ENCODE results near the gene MAGI2.

MAGI2 gene

DNA sequence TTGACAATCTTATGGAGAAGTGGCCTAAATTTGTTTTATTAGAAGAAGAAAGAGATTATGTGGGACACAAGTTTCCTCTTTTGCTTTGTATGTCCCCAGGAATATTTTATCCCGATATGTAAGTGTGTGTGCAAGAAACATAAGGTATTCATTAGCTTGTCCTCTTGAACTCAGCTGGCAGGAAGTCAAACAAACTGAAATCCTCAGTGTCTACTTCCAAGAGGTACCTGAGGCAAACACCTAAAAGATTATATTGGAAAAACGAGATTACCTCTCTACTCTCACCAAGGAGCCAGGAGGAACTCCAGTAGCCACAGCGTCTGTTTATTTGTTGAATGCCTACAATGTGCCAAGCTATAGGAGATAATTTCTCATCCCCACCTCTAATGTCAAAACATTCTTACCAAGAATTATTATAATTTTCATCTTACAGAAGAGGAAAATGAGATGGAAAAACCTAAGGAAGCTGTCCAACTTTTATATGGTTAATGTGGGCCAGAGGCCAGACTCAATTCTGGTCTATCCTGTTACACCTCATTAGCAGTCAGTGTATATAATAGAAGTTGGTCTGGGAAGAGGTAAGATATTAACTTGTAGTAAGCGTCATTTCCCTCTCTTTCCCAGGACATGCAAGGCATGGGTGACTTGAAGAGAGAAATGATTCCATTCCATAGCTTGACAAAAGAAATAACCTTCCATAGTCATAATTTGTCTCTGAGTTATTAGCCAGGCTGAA lies 692.7 kb downstream of the MAGI2 start:
- Mint-ChIP-seq H3K27ac (no peak overlapping the region), H3K4me3 (no peak overlapping the region)
- ATAC-seq (replicated peaks), result no peak

GRCh38 chr7:78752554-78752953 lies 700.9 kb downstream of the MAGI2 start:
- H3K4me1 Mint-ChIP-seq, result no peaks in the 10 kb centered on the region
- no peak for DNase-seq
- H3K4me3 Mint-ChIP-seq, result no peak overlapping the region
- ATAC-seq (replicated peaks), result no peak
- H3K36me3 Mint-ChIP-seq, result no peaks in the 10 kb centered on the region
- no peaks in the 10 kb centered on the region for H3K27me3 Mint-ChIP-seq
- no peak overlapping the region for H3K27ac Mint-ChIP-seq
- peaks cover 0 to 3% of the 10 kb centered on the region in 2 donors for H3K9me3 Mint-ChIP-seq

More for the DNA sequence above, 692.7 kb downstream of the MAGI2 start:
- DNase-seq, result no peak
- no peaks in the 10 kb centered on the region for H3K4me1 Mint-ChIP-seq
- no peaks in the 10 kb centered on the region for H3K27me3 Mint-ChIP-seq
- no peaks in the 10 kb centered on the region for H3K36me3 Mint-ChIP-seq
- no peaks in the 10 kb centered on the region for H3K9me3 Mint-ChIP-seq

DNA sequence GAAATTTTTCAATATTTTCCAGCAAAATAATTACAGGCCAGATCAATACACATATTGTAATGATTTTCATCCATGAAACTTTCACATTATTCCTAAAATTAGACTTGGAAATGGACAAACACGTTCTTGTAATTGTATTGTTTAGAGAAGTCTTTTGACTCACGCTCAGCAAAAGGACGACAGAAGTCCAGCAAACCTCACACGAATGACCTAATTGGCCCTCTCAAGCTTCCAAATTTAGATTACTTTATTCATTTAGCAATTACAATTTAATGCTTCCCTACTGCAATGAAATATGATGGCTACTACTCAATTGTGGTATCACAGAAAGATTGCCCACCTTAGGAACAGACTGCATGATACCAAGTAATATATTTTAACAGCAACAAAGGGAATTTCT lies 702.2 kb downstream of the MAGI2 start:
- Mint-ChIP-seq H3K27ac (no peak overlapping the region), H3K4me3 (no peak overlapping the region), H3K27me3 (no peaks in the 10 kb centered on the region), H3K9me3 (peaks cover 0 to 3% of the 10 kb centered on the region in 2 donors), H3K4me1 (no peaks in the 10 kb centered on the region), H3K36me3 (no peaks in the 10 kb centered on the region)
- DNase-seq, result no peak
- ATAC-seq (replicated peaks), result no peak

DNA sequence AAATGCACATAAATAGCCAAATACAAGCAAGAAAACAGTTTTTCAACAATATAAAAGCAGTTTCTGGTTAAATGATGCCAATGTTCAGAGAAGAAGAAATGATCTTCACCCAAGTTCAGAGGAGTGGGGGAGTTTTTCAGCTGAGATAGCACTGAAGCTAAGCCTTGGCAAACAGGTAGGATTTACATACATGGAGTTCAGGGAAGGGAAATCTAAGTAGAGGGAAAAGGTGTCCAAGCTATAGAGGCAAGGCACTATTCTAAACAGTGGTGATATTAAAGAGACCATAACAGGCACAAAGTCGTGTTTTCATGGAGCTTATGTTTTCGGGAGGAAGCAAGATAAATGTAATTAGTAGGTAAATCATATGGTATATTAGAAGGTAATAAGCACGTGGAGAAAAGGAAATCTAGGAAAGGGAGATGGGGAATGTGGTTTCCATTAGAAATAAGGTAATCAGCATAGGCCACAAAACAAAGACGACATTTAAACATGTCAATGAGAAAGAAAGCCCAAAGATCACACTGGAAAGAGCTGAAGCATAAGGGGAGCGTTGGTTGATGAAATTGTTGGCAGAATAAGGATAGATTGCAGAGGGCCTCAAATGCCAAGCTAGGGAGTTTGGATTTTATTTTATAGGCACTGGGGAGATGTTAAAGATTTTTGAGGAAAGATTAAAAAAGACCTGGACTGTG lies 704.3 kb downstream of the MAGI2 start:
- Mint-ChIP-seq H3K4me3 (no peak overlapping the region), H3K27ac (no peak overlapping the region), H3K9me3 (peaks cover 0 to 5% of the 10 kb centered on the region in 2 donors), H3K27me3 (no peaks in the 10 kb centered on the region), H3K4me1 (no peaks in the 10 kb centered on the region), H3K36me3 (no peaks in the 10 kb centered on the region)
- no peak for ATAC-seq (replicated peaks)
- no peak for DNase-seq

DNA sequence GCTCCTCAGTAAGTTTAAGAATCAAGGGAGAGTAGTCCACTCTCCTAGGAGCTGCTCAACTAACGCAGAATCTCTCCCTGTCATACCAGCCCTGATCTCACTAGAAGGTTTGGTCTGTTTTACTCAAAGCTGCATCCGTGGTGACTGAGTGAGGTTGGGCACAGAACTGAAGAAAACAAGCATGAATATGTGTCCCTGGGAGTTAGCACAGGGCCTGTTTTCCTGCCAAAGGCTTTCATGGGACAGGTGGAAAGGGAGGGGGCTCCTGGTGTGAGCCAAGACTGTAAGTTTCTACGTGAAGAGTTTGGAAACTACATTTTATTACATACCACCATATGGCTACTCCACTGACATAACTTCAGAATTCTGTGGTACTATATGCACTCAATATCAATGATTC lies 705.9 kb downstream of the MAGI2 start:
- ATAC-seq (replicated peaks) (no peak), DNase-seq (no peak)
- no peaks in the 10 kb centered on the region for H3K27me3 Mint-ChIP-seq
- H3K27ac Mint-ChIP-seq, result no peak overlapping the region
- peaks cover 0 to 4% of the 10 kb centered on the region in 2 donors for H3K9me3 Mint-ChIP-seq
- no peaks in the 10 kb centered on the region for H3K4me1 Mint-ChIP-seq
- H3K36me3 Mint-ChIP-seq, result no peaks in the 10 kb centered on the region
- no peak overlapping the region for H3K4me3 Mint-ChIP-seq

GRCh38 chr7:78746301-78746700 lies 707.2 kb downstream of the MAGI2 start:
- DNase-seq, result no peak
- ATAC-seq (replicated peaks), result no peak
- Mint-ChIP-seq H3K9me3 (peaks cover 0 to 4% of the 10 kb centered on the region in 2 donors), H3K4me3 (no peak overlapping the region), H3K36me3 (no peaks in the 10 kb centered on the region), H3K27me3 (no peaks in the 10 kb centered on the region), H3K27ac (no peak overlapping the region), H3K4me1 (no peaks in the 10 kb centered on the region)

DNA sequence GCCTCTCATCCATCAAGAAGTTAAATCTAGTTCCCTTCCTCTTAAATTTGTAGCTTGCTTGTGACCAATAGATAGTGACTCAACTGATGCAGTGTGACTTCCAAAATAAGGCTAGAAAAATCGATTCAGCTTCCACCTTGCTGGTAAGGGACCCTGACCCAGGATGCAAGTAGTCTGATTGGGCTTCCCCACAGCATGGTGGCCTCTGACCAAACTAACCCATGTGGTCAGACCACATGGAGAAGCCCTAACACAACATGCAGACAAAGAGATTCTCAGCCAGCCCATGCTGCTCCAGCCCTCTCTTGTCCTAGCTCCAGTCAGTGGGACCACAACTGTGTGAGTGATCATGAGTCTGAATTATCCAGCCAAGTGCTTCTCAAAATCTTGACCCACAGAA lies 710.8 kb downstream of the MAGI2 start:
- H3K9me3 Mint-ChIP-seq, result peaks cover 0 to 4% of the 10 kb centered on the region in 2 donors
- DNase-seq, result no peak
- H3K4me1 Mint-ChIP-seq, result no peaks in the 10 kb centered on the region
- no peaks in the 10 kb centered on the region for H3K36me3 Mint-ChIP-seq
- H3K27me3 Mint-ChIP-seq, result no peaks in the 10 kb centered on the region
- H3K27ac Mint-ChIP-seq, result no peak overlapping the region
- no peak for ATAC-seq (replicated peaks)
- H3K4me3 Mint-ChIP-seq, result no peak overlapping the region

GRCh38 chr7:78736548-78736947 lies 716.9 kb downstream of the MAGI2 start:
- Mint-ChIP-seq H3K4me1 (no peaks in the 10 kb centered on the region), H3K36me3 (no peaks in the 10 kb centered on the region), H3K27me3 (no peaks in the 10 kb centered on the region), H3K9me3 (peaks cover 0 to 3% of the 10 kb centered on the region in 2 donors), H3K27ac (no peak overlapping the region), H3K4me3 (no peak overlapping the region)
- no peak for ATAC-seq (replicated peaks)
- no peak for DNase-seq

DNA sequence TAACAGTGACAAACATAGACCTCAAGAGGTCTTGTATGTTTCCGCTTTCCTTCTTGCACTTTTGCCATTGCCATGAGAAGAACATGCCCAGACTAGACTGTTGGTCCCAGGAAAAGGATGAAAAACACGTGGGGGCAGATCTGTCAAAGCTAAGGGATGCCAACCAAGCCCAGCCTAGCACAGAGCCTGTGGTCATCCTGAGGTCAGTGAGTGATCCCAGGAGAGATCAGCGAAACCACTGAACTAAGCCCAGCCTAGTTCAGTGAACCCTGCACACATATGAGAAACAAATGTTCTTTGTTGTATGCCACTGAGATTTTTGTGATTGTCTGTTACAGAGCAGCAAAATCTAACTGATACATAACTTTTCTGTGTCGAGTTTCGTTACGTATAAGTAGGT lies 718.8 kb downstream of the MAGI2 start:
- Mint-ChIP-seq H3K27ac (no peak overlapping the region), H3K4me1 (no peaks in the 10 kb centered on the region), H3K36me3 (no peaks in the 10 kb centered on the region), H3K9me3 (peaks cover 0 to 3% of the 10 kb centered on the region in 2 donors), H3K4me3 (no peak overlapping the region), H3K27me3 (no peaks in the 10 kb centered on the region)
- ATAC-seq (replicated peaks) (no peak), DNase-seq (no peak)

- Mint-ChIP-seq H3K4me3 (no peak overlapping the region), H3K27ac (no peak overlapping the region), H3K27me3 (no peaks in the 10 kb centered on the region), H3K36me3 (no peaks in the 10 kb centered on the region), H3K4me1 (no peaks in the 10 kb centered on the region), H3K9me3 (peaks cover 0 to 4% of the 10 kb centered on the region in 2 donors)
- ATAC-seq (replicated peaks) (no peak), DNase-seq (no peak)
Measured at GRCh38 chr7:78720066-78720465, 733.4 kb downstream of the MAGI2 start.

DNA sequence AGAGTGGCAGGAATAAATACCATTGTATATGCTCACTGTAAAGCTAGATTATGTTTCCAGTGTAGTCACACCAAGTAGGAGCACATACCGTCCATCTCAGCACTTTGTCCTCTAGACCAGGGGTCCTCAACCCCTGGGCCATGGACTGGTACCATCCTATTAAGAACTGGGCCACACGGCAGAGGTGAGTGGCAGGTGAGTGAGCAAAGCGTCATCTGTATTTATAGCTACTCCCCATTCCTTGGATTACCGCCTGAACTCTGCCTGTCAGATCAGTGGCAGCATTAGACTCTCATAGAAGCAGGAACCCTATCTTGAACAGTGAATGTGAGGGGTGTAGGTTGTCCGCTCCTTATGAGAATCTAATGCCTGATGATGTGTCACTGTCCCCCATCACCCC lies 735.3 kb downstream of the MAGI2 start:
- H3K27ac Mint-ChIP-seq, result no peak overlapping the region
- no peaks in the 10 kb centered on the region for H3K27me3 Mint-ChIP-seq
- H3K4me3 Mint-ChIP-seq, result no peak overlapping the region
- no peaks in the 10 kb centered on the region for H3K9me3 Mint-ChIP-seq
- no peaks in the 10 kb centered on the region for H3K36me3 Mint-ChIP-seq
- no peaks in the 10 kb centered on the region for H3K4me1 Mint-ChIP-seq
- DNase-seq, result no peak
- no peak for ATAC-seq (replicated peaks)

DNA sequence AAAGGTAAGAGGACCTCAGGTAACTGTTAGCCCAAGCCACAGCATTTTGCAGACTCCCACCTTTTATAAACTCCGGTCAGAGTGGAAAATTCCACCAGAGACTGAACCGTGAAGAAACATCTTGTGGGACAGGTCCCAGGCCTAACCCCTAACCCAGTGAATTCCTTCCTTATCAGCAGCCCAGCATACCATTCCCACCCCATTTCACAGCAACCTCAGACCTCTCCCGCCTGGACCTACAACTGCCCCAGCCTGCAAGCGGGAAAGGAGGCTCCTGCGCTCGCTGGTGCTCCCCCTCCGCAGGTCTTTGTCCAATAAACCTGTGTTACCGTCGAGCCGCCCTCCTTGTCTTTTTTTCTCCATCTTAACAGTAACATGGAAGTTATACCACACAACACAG lies 736.6 kb downstream of the MAGI2 start:
- Mint-ChIP-seq H3K4me3 (no peak overlapping the region), H3K9me3 (no peaks in the 10 kb centered on the region), H3K27ac (no peak overlapping the region), H3K36me3 (no peaks in the 10 kb centered on the region), H3K4me1 (no peaks in the 10 kb centered on the region), H3K27me3 (no peaks in the 10 kb centered on the region)
- no peak for ATAC-seq (replicated peaks)
- DNase-seq, result no peak

- Mint-ChIP-seq H3K4me3 (no peak overlapping the region), H3K36me3 (no peaks in the 10 kb centered on the region), H3K9me3 (no peaks in the 10 kb centered on the region), H3K4me1 (no peaks in the 10 kb centered on the region), H3K27ac (no peak overlapping the region), H3K27me3 (no peaks in the 10 kb centered on the region)
- ATAC-seq (replicated peaks) (no peak), DNase-seq (no peak)
Measured at GRCh38 chr7:78714356-78714755, 739.1 kb downstream of the MAGI2 start.

- H3K27me3 Mint-ChIP-seq, result no peaks in the 10 kb centered on the region
- no peak overlapping the region for H3K4me3 Mint-ChIP-seq
- DNase-seq, result no peak
- H3K9me3 Mint-ChIP-seq, result no peaks in the 10 kb centered on the region
- no peak overlapping the region for H3K27ac Mint-ChIP-seq
- ATAC-seq (replicated peaks), result no peak
- no peaks in the 10 kb centered on the region for H3K36me3 Mint-ChIP-seq
- H3K4me1 Mint-ChIP-seq, result no peaks in the 10 kb centered on the region
Measured at GRCh38 chr7:78712111-78712510, 741.4 kb downstream of the MAGI2 start.

- H3K36me3 Mint-ChIP-seq, result no peaks in the 10 kb centered on the region
- peaks cover 3% of the 10 kb centered on the region in 2 donors for H3K9me3 Mint-ChIP-seq
- H3K4me3 Mint-ChIP-seq, result no peak overlapping the region
- no peak overlapping the region for H3K27ac Mint-ChIP-seq
- no peaks in the 10 kb centered on the region for H3K27me3 Mint-ChIP-seq
- H3K4me1 Mint-ChIP-seq, result no peaks in the 10 kb centered on the region
- ATAC-seq (replicated peaks) (no peak), DNase-seq (no peak)
Measured at GRCh38 chr7:78709658-78710057, 743.8 kb downstream of the MAGI2 start.
